HG03457 (cell line): ENCODE results near the gene CCNL1.
A peak's percentile ranks its signal among the peaks of the same experiment; 100 is the strongest.
"Not testable (repeated sequence)": the region's sequence is repeated elsewhere in the genome, so short reads cannot be mapped to it uniquely, and the experiment has no call there.

Experiments used
- ATAC-seq: cut with Tn5 transposase; IDR thresholded peaks from one replicate; pipeline ENCODE4 v1.9.1; 2021; ENCODE audit warnings: moderate number of reproducible peaks; ENCODE audit not compliant: unreplicated experiment

CCNL1 gene

GRCh38 chr3:157172746-157173145, 12.8 kb upstream of the CCNL1 start:
- no peak for ATAC-seq

DNA sequence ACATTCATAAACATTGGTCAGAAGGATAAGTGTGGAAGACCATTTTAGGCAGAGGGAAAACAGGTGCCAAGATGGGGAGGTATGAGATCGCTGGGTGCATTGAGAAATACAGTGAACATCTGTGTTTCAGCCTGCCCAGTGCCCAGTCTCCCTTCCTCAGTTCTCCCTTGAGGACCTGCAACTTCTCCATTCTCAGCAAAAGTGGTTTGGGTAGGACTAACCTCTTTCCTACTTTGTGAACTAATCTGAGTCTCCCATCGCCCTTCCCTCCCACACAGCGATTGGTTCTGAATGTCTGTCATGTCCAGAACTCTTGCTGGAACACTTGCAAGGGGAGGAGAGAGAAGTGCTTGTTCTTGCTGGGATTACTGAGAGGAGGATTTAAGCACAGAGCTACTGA, 10.9 kb upstream of the CCNL1 start:
- ATAC-seq: no peak

DNA sequence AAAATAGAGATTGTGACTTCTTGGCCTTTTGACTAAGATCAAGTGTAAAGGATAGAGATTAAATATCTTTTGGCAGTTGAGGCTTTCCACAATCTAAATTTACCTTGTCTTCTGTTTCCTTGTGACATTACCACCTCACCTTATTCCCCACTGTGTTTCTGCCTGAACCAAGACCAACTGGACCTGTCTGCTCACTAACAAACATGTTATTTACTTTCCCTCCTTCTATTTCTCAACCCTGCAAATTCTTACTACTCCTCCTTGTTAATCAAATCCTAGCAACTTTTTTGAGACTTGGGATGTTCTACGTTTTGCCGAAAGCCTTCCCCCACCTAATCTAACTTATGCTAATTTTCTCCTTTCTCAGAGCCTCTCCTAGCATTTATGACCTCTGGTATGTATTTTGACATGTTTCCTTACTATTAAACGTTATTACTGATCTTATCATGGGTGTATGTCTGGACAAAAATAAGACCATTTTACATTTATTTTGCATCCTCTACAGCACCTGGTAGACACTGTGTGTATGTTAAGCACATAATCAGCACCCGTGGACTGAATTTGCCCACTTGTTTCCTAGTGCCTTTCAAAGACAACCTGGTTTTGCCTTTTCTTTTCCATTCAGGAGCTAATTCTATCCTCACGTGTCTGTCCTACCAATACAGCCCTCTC, 7.6 kb upstream of the CCNL1 start:
- no peak for ATAC-seq

- ATAC-seq: peak; percentile 63
These were observed 6.6 kb upstream of the CCNL1 start for GRCh38 chr3:157166561-157166960.

DNA sequence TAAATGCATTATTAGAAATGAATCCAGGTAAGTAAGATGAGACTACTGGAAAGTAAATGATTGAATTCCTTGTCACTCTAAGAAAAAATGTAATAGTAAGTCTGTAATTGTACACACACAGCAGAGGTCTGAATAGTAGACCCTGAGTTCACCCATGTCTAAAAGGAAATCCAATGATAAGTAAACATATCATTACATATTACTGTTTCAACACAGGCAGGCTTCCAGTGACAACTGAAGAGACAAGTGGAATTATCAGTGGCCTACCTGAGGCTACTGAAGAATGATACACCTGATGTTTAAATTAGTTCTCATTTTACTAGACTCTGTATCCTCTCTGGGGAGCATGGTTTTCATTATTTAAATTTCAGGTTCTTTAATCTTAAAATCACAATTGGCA, 6.2 kb upstream of the CCNL1 start:
- ATAC-seq: no peak

DNA sequence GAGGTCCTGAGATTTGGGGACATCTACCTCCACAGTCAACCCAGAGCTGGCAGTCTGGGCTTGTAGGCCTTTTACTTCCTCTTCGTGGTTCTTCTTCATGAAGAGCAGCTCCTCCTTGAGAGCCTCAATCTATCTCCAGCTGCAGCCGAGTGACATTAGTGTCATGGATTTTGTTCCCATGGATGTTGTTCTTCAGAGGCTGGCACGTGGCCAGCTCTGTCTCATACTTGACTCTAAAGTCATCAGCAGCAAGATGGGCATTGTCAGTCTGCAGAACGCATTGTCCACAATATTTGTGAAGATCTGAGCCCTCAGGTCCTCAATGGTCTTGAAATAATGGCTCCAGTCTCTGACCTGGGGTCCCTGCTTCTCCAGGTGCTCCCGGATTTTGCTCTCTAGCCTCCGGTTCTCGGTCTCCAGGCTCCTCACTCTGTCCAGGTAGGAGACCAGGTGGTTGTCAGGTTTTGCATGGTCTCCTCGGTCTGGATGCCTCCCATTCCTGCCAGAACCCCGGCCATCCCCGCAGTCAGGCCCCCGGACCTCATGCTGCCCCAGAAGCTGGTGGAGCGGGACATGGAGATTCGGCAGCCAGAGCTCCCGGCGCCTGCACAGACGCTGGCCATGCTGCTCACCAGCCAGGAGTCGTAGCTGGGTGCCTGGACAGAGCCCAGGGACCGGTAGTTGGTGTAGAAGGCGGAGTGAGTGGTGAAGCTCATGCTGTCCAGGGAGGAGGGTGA, 3.4 kb upstream of the CCNL1 start:
- ATAC-seq: no peak

- ATAC-seq: not testable (repeated sequence)
These were observed 2.7 kb upstream of the CCNL1 start for GRCh38 chr3:157162620-157163019.

DNA sequence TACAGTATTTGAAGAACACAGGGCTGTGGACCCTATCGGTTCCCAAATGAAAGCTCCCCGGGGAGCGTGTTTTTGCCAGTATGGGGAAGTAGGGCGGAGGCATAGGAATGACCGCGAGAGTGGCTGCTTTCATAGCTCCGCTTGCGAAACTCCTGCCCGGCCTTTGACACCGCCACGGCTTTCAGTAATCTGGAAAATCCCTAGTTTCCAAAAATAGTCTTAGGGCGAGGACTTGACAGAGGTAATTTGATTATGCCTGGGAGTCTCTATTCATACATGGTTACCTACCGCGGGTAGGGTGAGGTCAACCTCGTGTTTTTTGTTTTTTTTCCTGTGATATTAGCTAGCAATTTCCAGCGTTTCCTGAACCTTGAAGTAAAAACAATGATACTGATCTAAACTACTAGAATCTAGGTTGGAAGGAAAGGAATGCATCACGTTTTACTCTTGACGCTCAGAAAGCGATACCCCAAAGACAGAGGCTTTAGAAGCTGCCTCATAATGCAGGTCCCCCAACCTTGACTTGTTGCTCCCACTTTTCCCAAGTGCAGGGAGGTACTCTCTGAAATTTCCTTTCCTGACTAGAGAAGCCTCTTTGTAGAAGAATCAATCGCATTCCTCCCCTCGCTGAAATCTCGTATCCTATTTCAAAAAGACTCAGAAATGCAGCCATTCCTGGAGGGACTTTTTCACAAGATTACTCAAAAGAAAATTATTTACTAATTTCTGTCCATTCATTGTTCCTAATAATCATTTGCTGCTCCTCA, 894 bp upstream of the CCNL1 start:
- ATAC-seq: peak; percentile 30

DNA sequence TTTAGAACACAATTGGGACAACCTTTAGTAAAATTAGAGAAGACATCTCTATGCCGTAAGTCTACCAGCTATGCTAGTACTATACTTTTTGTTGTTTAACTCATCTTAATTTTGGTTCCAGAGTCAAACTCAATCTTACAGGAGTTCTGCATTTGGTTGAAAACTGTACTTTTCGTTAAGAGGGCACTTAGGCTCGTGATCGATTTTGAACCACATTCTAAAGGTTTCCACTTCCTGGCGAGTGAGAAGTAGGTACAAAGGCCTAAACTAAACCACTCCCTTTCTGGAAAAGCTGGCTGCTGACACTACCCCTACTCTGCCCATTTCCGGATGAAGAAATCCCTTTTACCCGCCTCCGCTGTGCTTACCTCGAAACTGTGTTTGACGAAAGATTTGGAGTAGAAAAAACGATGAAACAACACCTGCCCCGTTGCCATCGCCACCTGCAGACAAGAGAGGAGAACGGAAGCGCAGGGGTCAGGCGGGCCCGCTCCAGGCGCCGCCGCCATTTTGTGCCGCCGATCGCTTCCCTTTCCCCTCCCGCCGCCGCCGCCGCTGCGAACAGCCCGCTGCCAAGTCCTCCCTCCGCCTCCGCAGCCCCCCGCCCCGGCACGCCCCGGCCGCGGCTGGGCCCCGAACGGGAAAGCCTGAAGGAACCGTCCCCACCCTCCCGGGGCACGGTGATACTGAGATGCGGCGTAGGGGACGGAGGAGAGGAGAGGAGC, 748 bp downstream of the CCNL1 start:
- peak; percentile 36 for ATAC-seq

- ATAC-seq: no peak
These were observed 2.1 kb downstream of the CCNL1 start for GRCh38 chr3:157157836-157158235.

- ATAC-seq: no peak
These were observed 2.9 kb downstream of the CCNL1 start for GRCh38 chr3:157156837-157157635.

- ATAC-seq: no peak
These were observed 4.4 kb downstream of the CCNL1 start for GRCh38 chr3:157155591-157155990.

GRCh38 chr3:157154563-157155330, 5.2 kb downstream of the CCNL1 start:
- no peak for ATAC-seq

- ATAC-seq: no peak
These were observed 7.0 kb downstream of the CCNL1 start for GRCh38 chr3:157152930-157153329.

DNA sequence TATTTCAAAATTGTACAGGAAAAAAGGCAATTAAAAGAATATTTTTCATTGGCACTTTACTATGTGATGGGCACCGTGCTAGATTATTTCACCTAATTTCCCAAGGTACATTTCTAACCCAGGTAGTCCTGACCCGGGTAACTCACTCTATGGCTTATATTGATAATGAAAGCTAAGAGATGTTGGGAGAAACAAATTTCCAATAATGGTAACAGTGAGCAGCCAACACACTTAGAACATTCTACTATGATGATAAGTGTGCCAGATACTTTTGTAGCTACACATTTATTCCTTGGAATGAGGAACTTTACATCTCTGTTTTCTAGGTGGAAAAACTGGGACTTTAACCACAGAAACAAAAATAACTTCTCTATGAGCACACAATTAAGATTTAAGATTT, 7.5 kb downstream of the CCNL1 start:
- ATAC-seq: no peak

GRCh38 chr3:157151627-157152026, 8.3 kb downstream of the CCNL1 start:
- no peak for ATAC-seq

DNA sequence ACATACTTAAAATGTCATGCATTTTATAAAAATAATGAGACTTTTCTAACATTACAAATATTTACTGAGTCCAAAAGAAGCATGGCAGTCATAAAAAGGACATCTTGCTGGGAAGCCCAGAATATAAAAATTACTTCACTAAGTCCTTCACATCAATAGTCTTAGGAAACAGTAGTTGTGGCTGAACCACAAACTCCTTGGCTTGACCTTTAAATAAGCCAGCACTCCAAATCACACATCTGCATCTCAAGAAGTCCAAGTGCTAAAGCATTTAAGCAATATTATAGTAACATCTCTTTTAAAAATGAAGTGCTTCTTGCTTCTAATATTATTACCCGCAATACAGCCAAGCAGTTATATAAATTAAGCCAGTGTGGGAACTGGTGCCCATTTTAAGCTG, 8.8 kb downstream of the CCNL1 start:
- ATAC-seq: no peak

GRCh38 chr3:157149136-157149696, 10.7 kb downstream of the CCNL1 start:
- ATAC-seq: no peak

- no peak for ATAC-seq
These were observed 11.6 kb downstream of the CCNL1 start for GRCh38 chr3:157148196-157148889.
